Measurements from ENCODE around the gene MZF1. TPM values are rescaled to one million over a fixed set of nuclear protein-coding genes. Genes with fewer than 3 reads are reported as not detected.

MZF1 gene
- total and polyA plus RNA-seq, 9 of the 15 experiments (the other 6 are each of a cell fraction or from before 2014, with no cell fraction given) = 0.31 to 29.3 (median 11.5) TPM

DNA sequence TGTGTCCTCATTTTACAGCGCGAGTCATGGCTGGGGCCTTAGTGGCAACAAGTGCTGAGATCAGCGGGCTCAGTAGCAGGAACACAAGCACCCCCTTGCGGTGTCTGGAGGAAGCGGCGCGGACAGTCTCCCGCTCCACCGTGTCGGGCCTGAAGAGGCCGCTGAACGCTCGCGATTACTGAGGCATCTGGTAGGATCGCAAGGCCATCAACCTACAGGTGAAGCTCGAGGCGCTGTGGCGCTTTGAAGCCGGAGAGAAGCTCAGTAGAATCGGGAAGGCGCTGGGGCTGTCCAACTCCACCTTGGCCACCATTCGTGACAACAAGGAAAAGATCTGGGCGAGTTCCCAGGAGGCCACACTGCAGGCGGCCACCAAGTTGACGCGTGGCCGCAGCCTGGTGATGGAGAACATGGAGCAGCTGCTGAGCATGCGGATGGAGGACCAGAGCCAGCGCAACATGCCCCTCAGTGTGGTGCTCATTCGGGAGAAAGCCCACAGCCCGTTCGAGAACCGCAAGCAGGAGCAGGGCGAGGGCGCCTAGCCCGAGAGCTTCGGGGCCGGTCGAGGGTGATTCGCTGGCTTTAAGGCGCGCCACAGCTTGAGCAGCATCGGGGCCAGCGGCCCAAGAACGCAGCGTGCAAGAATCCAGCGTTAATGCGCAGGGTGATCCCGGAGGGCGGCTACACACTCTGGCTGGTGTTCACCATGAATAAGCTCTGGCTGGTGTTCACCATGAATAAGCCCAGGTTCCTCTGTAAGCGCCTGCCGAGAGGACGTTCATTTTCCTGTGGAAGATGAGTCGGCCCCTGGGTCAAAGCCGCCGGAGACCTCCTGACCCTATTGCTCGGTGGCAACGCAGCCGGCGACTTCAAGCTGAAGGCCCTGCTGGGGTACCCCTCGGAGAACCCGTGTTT, 8.3 kb upstream of the MZF1 start (continued):
- no peak for TF ChIP-seq IFI16 (CRISPR knock-in tag; IDR thresholded peaks at IDR 0.05)
- TF ChIP-seq ERF (CRISPR knock-in tag; IDR thresholded peaks at IDR 0.05) = no peak
- no peak for TF ChIP-seq FOXA3 (CRISPR knock-in tag; conservative IDR thresholded peaks at IDR 0.05 in 1 of 2, IDR thresholded peaks at IDR 0.05 in 1 of 2)
- TF ChIP-seq PHF21A (IDR thresholded peaks at IDR 0.05; ENCODE audit: borderline replicate concordance, low read depth) = no peak
- 0 out of 2 replicates have a peak, but pooled peaks have one; percentile 63 for TF ChIP-seq TARDBP (IDR thresholded peaks at IDR 0.05)
- TF ChIP-seq, protein P1, sequence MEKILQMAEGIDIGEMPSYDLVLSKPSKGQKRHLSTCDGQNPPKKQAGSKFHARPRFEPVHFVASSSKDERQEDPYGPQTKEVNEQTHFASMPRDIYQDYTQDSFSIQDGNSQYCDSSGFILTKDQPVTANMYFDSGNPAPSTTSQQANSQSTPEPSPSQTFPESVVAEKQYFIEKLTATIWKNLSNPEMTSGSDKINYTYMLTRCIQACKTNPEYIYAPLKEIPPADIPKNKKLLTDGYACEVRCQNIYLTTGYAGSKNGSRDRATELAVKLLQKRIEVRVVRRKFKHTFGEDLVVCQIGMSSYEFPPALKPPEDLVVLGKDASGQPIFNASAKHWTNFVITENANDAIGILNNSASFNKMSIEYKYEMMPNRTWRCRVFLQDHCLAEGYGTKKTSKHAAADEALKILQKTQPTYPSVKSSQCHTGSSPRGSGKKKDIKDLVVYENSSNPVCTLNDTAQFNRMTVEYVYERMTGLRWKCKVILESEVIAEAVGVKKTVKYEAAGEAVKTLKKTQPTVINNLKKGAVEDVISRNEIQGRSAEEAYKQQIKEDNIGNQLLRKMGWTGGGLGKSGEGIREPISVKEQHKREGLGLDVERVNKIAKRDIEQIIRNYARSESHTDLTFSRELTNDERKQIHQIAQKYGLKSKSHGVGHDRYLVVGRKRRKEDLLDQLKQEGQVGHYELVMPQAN (IDR thresholded peaks at IDR 0.05; ENCODE audit: borderline replicate concordance) = no peak
- TF ChIP-seq RBM17 (IDR thresholded peaks at IDR 0.05; ENCODE audit: borderline replicate concordance, low read depth, low read length) = no peak
- no peak for TF ChIP-seq MTA1 (IDR thresholded peaks at IDR 0.05; ENCODE audit: borderline replicate concordance)
- TF ChIP-seq, protein P2, sequence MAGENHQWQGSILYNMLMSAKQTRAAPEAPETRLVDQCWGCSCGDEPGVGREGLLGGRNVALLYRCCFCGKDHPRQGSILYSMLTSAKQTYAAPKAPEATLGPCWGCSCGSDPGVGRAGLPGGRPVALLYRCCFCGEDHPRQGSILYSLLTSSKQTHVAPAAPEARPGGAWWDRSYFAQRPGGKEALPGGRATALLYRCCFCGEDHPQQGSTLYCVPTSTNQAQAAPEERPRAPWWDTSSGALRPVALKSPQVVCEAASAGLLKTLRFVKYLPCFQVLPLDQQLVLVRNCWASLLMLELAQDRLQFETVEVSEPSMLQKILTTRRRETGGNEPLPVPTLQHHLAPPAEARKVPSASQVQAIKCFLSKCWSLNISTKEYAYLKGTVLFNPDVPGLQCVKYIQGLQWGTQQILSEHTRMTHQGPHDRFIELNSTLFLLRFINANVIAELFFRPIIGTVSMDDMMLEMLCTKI (IDR thresholded peaks at IDR 0.05; ENCODE audit: partially characterized antibody) = no peak
- TF ChIP-seq ZNF324 (CRISPR knock-in tag; IDR thresholded peaks at IDR 0.05) = 0 out of 2 replicates have a peak, but pooled peaks have one; percentile 10
- no peak for TF ChIP-seq NFXL1 (CRISPR knock-in tag; IDR thresholded peaks at IDR 0.05)
- TF ChIP-seq, protein P3, sequence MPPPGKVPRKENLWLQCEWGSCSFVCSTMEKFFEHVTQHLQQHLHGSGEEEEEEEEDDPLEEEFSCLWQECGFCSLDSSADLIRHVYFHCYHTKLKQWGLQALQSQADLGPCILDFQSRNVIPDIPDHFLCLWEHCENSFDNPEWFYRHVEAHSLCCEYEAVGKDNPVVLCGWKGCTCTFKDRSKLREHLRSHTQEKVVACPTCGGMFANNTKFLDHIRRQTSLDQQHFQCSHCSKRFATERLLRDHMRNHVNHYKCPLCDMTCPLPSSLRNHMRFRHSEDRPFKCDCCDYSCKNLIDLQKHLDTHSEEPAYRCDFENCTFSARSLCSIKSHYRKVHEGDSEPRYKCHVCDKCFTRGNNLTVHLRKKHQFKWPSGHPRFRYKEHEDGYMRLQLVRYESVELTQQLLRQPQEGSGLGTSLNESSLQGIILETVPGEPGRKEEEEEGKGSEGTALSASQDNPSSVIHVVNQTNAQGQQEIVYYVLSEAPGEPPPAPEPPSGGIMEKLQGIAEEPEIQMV (tag; conservative IDR thresholded peaks at IDR 0.05; ENCODE audit: low read depth) = no peak
- no peak for TF ChIP-seq CCAR2 (IDR thresholded peaks at IDR 0.05; ENCODE audit: low read depth, low read length)
- peak; percentile 63; the same call in 1 of the 2 replicates for TF ChIP-seq CREB1 (IDR thresholded peaks at IDR 0.05)
- peak; percentile 74 for TF ChIP-seq CREB1 (CRISPR knock-in tag; IDR thresholded peaks at IDR 0.05)
- TF ChIP-seq, protein P4, sequence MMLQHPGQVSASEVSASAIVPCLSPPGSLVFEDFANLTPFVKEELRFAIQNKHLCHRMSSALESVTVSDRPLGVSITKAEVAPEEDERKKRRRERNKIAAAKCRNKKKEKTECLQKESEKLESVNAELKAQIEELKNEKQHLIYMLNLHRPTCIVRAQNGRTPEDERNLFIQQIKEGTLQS (IDR thresholded peaks at IDR 0.05) = peak; percentile 39; the same call in 1 of the 2 replicates
- TF ChIP-seq, protein P4 (CRISPR knock-in tag; conservative IDR thresholded peaks at IDR 0.05) = 0 out of 2 replicates have a peak, but pooled peaks have one; percentile 50
- no peak for TF ChIP-seq KDM5B (IDR thresholded peaks at IDR 0.05; ENCODE audit: insufficient replicate concordance, low read depth, low read length)
- peak; percentile 35 for TF ChIP-seq FIP1L1 (IDR thresholded peaks at IDR 0.05; ENCODE audit: low read depth, low read length, poor library complexity, severe bottlenecking)
- TF ChIP-seq, protein P5, sequence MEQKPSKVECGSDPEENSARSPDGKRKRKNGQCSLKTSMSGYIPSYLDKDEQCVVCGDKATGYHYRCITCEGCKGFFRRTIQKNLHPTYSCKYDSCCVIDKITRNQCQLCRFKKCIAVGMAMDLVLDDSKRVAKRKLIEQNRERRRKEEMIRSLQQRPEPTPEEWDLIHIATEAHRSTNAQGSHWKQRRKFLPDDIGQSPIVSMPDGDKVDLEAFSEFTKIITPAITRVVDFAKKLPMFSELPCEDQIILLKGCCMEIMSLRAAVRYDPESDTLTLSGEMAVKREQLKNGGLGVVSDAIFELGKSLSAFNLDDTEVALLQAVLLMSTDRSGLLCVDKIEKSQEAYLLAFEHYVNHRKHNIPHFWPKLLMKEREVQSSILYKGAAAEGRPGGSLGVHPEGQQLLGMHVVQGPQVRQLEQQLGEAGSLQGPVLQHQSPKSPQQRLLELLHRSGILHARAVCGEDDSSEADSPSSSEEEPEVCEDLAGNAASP (IDR thresholded peaks at IDR 0.05) = no peak

Data from K562 (cell line).